ENCODE measurements around the gene CARHSP1. TPM values are rescaled to one million over a fixed set of nuclear protein-coding genes. Genes with fewer than 3 reads are reported as not detected.
"Not testable (repeated sequence)": the region's sequence is repeated elsewhere in the genome, so short reads cannot be mapped to it uniquely, and the experiment has no call there.

CARHSP1 gene
- total RNA-seq, 1 experiment from 2014 or later, result 79.7 TPM

GRCh38 chr16:8842016-8842415, 26.8 kb downstream of the CARHSP1 start:
- POLR2A ChIA-PET, result not testable (repeated sequence)

GRCh38 chr16:8837594-8837993, 31.2 kb downstream of the CARHSP1 start:
- DNase-seq (ENCODE audit: low read depth, low spot score); H3K4me3 ChIP-seq (replicated peaks in 1 of 2; ENCODE audit: low read depth in 1 of 2, low read length in 2 of 2); H2AFZ ChIP-seq (ENCODE audit: low read depth, low read length, poor library complexity, severe bottlenecking); H3K9ac ChIP-seq (ENCODE audit: low read length); CTCF ChIA-PET; H3K4me2 ChIP-seq (ENCODE audit: low read length); BruUV-seq (replicated peaks); POLR2A ChIA-PET; H3K36me3 ChIP-seq (ENCODE audit: control insufficient read depth in 1 of 2, insufficient read depth in 2 of 2, low read length in 2 of 2); H3K27me3 ChIP-seq (ENCODE audit: insufficient read depth, low read length); H3K9me2 ChIP-seq (ENCODE audit: insufficient read depth); H4K20me1 ChIP-seq (ENCODE audit: insufficient read depth); H3K9me3 ChIP-seq (ENCODE audit: control insufficient read depth in 1 of 2, insufficient read depth in 1 of 2, low read depth in 1 of 2, low read length in 2 of 2); H3K27ac ChIP-seq (ENCODE audit: low read depth, low read length); H3K4me1 ChIP-seq (ENCODE audit: control insufficient read depth in 1 of 2, insufficient read depth in 2 of 2, low read length in 2 of 2); ATAC-seq; intact Hi-C loops (cut with micrococcal nuclease); RAD21 ChIA-PET (ENCODE audit: low non-redundant PET in 1 of 2, low total read pairs in 2 of 2, uncharacterized antibody in 2 of 2, unreplicated experiment in 2 of 2): not testable (repeated sequence)
- H3K79me2 ChIP-seq (ENCODE audit: insufficient read depth, low read length), result peaks cover 13% of the 10 kb centered on the region

More at GRCh38 chr16:8842016-8842415, 26.8 kb downstream of the CARHSP1 start:
- H3K4me2 ChIP-seq (ENCODE audit: low read length); H3K9me2 ChIP-seq (ENCODE audit: insufficient read depth); H3K4me1 ChIP-seq (ENCODE audit: control insufficient read depth in 1 of 2, insufficient read depth in 2 of 2, low read length in 2 of 2); H3K27me3 ChIP-seq (ENCODE audit: insufficient read depth, low read length); H3K4me3 ChIP-seq (replicated peaks in 1 of 2; ENCODE audit: low read depth in 1 of 2, low read length in 2 of 2); H3K9me3 ChIP-seq (ENCODE audit: control insufficient read depth in 1 of 2, insufficient read depth in 1 of 2, low read depth in 1 of 2, low read length in 2 of 2); BruUV-seq (replicated peaks); RAD21 ChIA-PET (ENCODE audit: low non-redundant PET in 1 of 2, low total read pairs in 2 of 2, uncharacterized antibody in 2 of 2, unreplicated experiment in 2 of 2); H2AFZ ChIP-seq (ENCODE audit: low read depth, low read length, poor library complexity, severe bottlenecking); H3K27ac ChIP-seq (ENCODE audit: low read depth, low read length); CTCF ChIA-PET; H4K20me1 ChIP-seq (ENCODE audit: insufficient read depth); DNase-seq (ENCODE audit: low read depth, low spot score); intact Hi-C loops (cut with micrococcal nuclease); H3K9ac ChIP-seq (ENCODE audit: low read length); ATAC-seq; H3K36me3 ChIP-seq (ENCODE audit: control insufficient read depth in 1 of 2, insufficient read depth in 2 of 2, low read length in 2 of 2): not testable (repeated sequence)
- peaks cover 27% of the 10 kb centered on the region for H3K79me2 ChIP-seq (ENCODE audit: insufficient read depth, low read length)

- H3K36me3 ChIP-seq (ENCODE audit: control insufficient read depth in 1 of 2, insufficient read depth in 2 of 2, low read length in 2 of 2); DNase-seq (ENCODE audit: low read depth, low spot score); CTCF ChIA-PET; intact Hi-C loops (cut with micrococcal nuclease); POLR2A ChIA-PET; H3K9me2 ChIP-seq (ENCODE audit: insufficient read depth); H3K4me2 ChIP-seq (ENCODE audit: low read length); BruUV-seq (replicated peaks); H2AFZ ChIP-seq (ENCODE audit: low read depth, low read length, poor library complexity, severe bottlenecking); RAD21 ChIA-PET (ENCODE audit: low non-redundant PET in 1 of 2, low total read pairs in 2 of 2, uncharacterized antibody in 2 of 2, unreplicated experiment in 2 of 2); H3K27ac ChIP-seq (ENCODE audit: low read depth, low read length); ATAC-seq; H3K4me1 ChIP-seq (ENCODE audit: control insufficient read depth in 1 of 2, insufficient read depth in 2 of 2, low read length in 2 of 2); H3K9ac ChIP-seq (ENCODE audit: low read length); H3K9me3 ChIP-seq (ENCODE audit: control insufficient read depth in 1 of 2, insufficient read depth in 1 of 2, low read depth in 1 of 2, low read length in 2 of 2); H3K4me3 ChIP-seq (replicated peaks in 1 of 2; ENCODE audit: low read depth in 1 of 2, low read length in 2 of 2); H3K27me3 ChIP-seq (ENCODE audit: insufficient read depth, low read length); H4K20me1 ChIP-seq (ENCODE audit: insufficient read depth): not testable (repeated sequence)
- H3K79me2 ChIP-seq (ENCODE audit: insufficient read depth, low read length), result peaks cover 21% of the 10 kb centered on the region
These were observed 32.0 kb downstream of the CARHSP1 start for GRCh38 chr16:8836797-8837196.
